ENCODE results near the gene UNC13A. TPM values are rescaled to one million over a fixed set of nuclear protein-coding genes. Genes with fewer than 3 reads are reported as not detected.

Gene UNC13A
- total and polyA plus RNA-seq, 12 donors: 0.57 to 9.7 (median 1.8) TPM

DNA sequence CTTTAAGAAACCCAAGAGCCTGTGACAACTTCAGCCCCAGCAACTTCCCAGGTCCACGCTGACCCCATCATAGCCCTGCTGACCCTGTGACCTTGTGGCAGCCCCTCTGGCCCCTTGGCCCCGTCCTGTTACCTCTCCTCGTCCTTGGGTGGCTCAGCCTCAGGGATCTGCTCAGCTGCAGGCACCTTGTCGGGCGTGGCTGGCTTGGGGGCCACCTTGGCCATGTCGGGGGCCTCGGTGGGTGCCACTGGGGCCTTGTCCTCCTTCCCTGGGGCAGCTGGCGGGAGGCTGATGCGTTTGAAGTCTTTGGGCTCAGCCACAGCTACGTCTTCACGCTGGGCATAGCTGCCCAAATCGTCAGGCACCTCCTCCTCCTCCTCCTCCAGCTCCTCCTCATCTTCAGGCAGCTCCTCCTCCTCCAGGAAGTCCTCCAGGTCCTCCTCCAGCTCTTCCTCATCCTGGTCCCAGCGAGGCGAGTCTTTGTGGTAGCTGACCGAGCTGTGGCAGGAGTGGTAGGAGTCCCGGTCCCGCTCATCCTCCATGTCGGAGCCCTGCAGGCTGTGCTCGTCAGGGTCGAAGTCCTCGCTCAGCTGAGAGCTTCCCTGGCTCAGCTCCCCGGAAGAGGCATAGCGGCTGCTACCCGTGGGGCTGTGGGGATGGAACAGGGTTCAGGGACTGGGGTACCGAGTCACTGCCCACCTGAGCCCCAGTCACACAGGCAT, 32.2 kb downstream of the UNC13A start:
- Histone ChIP-seq H3K4me1 (replicated peaks in 1 of 2) (peaks cover 0 to 7% of the 10 kb centered on the region in 2 donors), H3K9me3 (replicated peaks in 1 of 3) (peaks cover 0 to 7% (median 0%) of the 10 kb centered on the region in 3 donors), H3K27me3 (no peaks in the 10 kb centered on the region), H3K4me3 (no peak overlapping the region), H3K36me3 (replicated peaks in 1 of 2) (no peaks in the 10 kb centered on the region), H3K27ac (no peak overlapping the region)
- TF ChIP-seq, protein P1, sequence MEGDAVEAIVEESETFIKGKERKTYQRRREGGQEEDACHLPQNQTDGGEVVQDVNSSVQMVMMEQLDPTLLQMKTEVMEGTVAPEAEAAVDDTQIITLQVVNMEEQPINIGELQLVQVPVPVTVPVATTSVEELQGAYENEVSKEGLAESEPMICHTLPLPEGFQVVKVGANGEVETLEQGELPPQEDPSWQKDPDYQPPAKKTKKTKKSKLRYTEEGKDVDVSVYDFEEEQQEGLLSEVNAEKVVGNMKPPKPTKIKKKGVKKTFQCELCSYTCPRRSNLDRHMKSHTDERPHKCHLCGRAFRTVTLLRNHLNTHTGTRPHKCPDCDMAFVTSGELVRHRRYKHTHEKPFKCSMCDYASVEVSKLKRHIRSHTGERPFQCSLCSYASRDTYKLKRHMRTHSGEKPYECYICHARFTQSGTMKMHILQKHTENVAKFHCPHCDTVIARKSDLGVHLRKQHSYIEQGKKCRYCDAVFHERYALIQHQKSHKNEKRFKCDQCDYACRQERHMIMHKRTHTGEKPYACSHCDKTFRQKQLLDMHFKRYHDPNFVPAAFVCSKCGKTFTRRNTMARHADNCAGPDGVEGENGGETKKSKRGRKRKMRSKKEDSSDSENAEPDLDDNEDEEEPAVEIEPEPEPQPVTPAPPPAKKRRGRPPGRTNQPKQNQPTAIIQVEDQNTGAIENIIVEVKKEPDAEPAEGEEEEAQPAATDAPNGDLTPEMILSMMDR (IDR thresholded peaks at IDR 0.05): no peak
- no peak for TF ChIP-seq POLR2A (IDR thresholded peaks at IDR 0.05)
- 78 to 90% (median 81%) methylated on average over 11 to 25 of the region's 25 CpGs for WGBS, 4 donors
- no peak for DNase-seq
- intact Hi-C loops (cut with DNase I): no loop called here

GRCh38 chr19:17654993-17655392, 33.2 kb downstream of the UNC13A start:
- TF ChIP-seq, protein P1 (IDR thresholded peaks at IDR 0.05): no peak
- no peak for TF ChIP-seq POLR2A (IDR thresholded peaks at IDR 0.05)
- Histone ChIP-seq H3K9me3 (replicated peaks in 1 of 3) (peaks cover 0 to 7% (median 0%) of the 10 kb centered on the region in 3 donors), H3K27ac (no peak overlapping the region), H3K4me3 (no peak overlapping the region), H3K27me3 (no peaks in the 10 kb centered on the region), H3K4me1 (replicated peaks in 1 of 2) (peaks cover 0 to 4% of the 10 kb centered on the region in 2 donors), H3K36me3 (replicated peaks in 1 of 2) (no peaks in the 10 kb centered on the region)
- intact Hi-C loops (cut with DNase I): no loop called here
- DNase-seq: no peak
- WGBS, 4 donors: 75 to 84% (median 84%) methylated on average over 5 to 9 of the region's 9 CpGs

DNA sequence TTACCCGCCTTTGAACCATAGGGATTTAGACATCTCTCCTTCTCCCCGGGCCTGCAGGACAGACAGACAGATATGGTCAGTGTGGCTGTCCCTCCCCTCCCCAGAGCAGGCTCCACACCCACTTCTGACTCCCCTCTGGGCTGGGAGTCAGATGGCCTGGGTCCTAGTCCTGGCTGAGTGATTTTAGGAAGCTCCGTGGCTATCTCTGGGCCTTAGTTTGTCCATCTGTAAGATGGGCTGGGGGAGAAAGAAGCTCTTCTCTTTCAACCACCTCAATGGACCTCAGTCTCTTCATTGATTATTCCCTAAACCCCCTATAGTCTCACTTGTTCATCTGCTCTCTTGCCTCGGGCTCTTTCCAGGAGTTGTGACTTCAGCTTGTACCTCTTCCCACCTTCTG, 35.5 kb downstream of the UNC13A start:
- H3K27me3 ChIP-seq: no peaks in the 10 kb centered on the region
- no peak overlapping the region for H3K4me3 ChIP-seq
- TF ChIP-seq POLR2A (IDR thresholded peaks at IDR 0.05): no peak
- TF ChIP-seq, protein P1 (IDR thresholded peaks at IDR 0.05): no peak
- intact Hi-C loops (cut with DNase I): no loop called here
- H3K4me1 ChIP-seq (replicated peaks in 1 of 2): no peaks in the 10 kb centered on the region
- 69 to 86% (median 78%) methylated on average over 4 of the region's 4 CpGs for WGBS, 4 donors
- peaks cover 0 to 7% (median 0%) of the 10 kb centered on the region in 3 donors for H3K9me3 ChIP-seq (replicated peaks in 1 of 3)
- H3K27ac ChIP-seq: no peak overlapping the region
- no peaks in the 10 kb centered on the region for H3K36me3 ChIP-seq (replicated peaks in 1 of 2)
- DNase-seq: no peak

- Histone ChIP-seq H3K4me1 (replicated peaks in 1 of 2) (no peaks in the 10 kb centered on the region), H3K27me3 (no peaks in the 10 kb centered on the region), H3K36me3 (replicated peaks in 1 of 2) (no peaks in the 10 kb centered on the region), H3K9me3 (replicated peaks in 1 of 3) (no peaks in the 10 kb centered on the region), H3K27ac (no peak overlapping the region), H3K4me3 (no peak overlapping the region)
- no peak for DNase-seq
- WGBS, 4 donors: 62 to 75% (median 74%) methylated on average over 10 to 12 of the region's 12 CpGs
- TF ChIP-seq, protein P1 (IDR thresholded peaks at IDR 0.05): no peak
- no peak for TF ChIP-seq POLR2A (IDR thresholded peaks at IDR 0.05)
- intact Hi-C loops (cut with DNase I): no loop called here
These were observed 39.4 kb downstream of the UNC13A start for GRCh38 chr19:17648786-17649185.

All from adrenal gland (tissue), 12 donors.